Measurements from ENCODE around the gene BRD4. TPM values are rescaled to one million over a fixed set of nuclear protein-coding genes. Genes with fewer than 3 reads are reported as not detected.

BRD4 gene
- total and polyA plus RNA-seq, 10 of the 15 experiments (the other 5 are each of a cell fraction or from before 2014, with no cell fraction given) = 5.3 to 84.4 (median 11.8) TPM

DNA sequence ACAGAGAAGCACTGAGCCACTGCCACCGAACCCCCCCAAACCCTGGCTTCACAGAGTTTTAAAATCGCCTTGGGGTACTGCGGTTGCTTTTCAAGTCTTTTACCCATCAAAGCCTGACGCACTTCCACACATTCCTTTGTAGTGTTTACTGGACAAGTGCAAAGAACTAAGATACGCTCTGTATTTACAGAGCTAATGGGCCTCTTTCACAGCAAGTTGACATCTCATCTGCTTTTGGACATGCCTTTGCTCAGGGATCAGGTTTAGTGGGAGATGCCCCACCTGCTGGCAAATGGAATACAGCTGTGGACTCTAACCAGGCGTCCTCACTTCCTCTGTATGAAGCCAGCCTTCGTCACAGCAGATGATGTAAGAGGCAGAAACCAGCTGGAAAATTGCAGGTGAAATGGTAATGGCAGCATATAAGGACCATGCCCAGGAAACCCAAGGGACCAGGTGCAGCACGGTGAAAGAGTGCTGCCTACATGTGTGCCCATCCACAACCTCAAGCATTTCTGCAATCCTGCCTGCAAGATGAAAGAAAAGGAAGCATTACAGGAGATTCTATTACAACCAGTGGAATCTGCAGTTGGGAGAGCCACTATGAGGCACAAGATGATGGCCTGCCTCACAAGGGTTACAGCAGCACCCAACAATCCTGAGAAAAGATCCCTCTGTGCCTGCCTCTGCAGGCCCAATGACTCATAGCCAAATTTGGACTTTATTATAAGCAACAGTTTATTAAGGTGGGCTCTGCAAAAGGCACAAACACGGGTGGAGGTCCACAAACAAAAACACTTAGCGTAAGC, 34.7 kb downstream of the BRD4 start:
- H3K4me2 ChIP-seq (ENCODE audit: control insufficient read depth, insufficient read depth) = no peak overlapping the region
- intact Hi-C loops (cut with micrococcal nuclease; ENCODE audit: unreplicated experiment) = no loop called here
- RAD21 ChIA-PET (ENCODE audit: unreplicated experiment) = no interaction called here

More for the DNA sequence above, 34.7 kb downstream of the BRD4 start:
- Histone ChIP-seq H3K4me1 (ENCODE audit: control insufficient read depth, insufficient read depth, low read length) (peaks cover 31% of the 10 kb centered on the region), H3K9me3 (replicated peaks; ENCODE audit: control insufficient read depth, insufficient read depth, low read length) (no peaks in the 10 kb centered on the region), H3K79me2 (ENCODE audit: control insufficient read depth, insufficient read depth, low read length) (peaks cover 92% of the 10 kb centered on the region), H4K20me1 (ENCODE audit: control insufficient read depth, insufficient read depth) (peaks cover 32% of the 10 kb centered on the region), H3K36me3 (ENCODE audit: control insufficient read depth in 2 of 2, insufficient read depth in 2 of 2, low read length in 1 of 2) (peaks cover 3 to 6% of the 10 kb centered on the region in 2 experiments; a peak in 3 of 4 replicates), H3K4me3 (no peak overlapping the region), H3K27me3 (replicated peaks in 1 of 2; ENCODE audit: control insufficient read depth in 2 of 2, insufficient read depth in 2 of 2, low read length in 1 of 2) (no peaks in the 10 kb centered on the region), H3K27ac (ENCODE audit: control insufficient read depth, insufficient read depth) (no peak overlapping the region), H2AFZ (ENCODE audit: control insufficient read depth, low read depth, low read length) (no peak overlapping the region), H3K9ac (ENCODE audit: control insufficient read depth, insufficient read depth, low read length) (no peak overlapping the region)
- in situ Hi-C loops (cut with MboI) = no loop called here
- ATAC-seq = no peak
- TF ChIP-seq, protein P1, sequence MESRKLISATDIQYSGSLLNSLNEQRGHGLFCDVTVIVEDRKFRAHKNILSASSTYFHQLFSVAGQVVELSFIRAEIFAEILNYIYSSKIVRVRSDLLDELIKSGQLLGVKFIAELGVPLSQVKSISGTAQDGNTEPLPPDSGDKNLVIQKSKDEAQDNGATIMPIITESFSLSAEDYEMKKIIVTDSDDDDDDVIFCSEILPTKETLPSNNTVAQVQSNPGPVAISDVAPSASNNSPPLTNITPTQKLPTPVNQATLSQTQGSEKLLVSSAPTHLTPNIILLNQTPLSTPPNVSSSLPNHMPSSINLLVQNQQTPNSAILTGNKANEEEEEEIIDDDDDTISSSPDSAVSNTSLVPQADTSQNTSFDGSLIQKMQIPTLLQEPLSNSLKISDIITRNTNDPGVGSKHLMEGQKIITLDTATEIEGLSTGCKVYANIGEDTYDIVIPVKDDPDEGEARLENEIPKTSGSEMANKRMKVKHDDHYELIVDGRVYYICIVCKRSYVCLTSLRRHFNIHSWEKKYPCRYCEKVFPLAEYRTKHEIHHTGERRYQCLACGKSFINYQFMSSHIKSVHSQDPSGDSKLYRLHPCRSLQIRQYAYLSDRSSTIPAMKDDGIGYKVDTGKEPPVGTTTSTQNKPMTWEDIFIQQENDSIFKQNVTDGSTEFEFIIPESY (IDR thresholded peaks at IDR 0.05) = no peak
- TF ChIP-seq SMC3 (IDR thresholded peaks at IDR 0.05; ENCODE audit: borderline replicate concordance, low read length) = no peak
- TF ChIP-seq, protein P2, sequence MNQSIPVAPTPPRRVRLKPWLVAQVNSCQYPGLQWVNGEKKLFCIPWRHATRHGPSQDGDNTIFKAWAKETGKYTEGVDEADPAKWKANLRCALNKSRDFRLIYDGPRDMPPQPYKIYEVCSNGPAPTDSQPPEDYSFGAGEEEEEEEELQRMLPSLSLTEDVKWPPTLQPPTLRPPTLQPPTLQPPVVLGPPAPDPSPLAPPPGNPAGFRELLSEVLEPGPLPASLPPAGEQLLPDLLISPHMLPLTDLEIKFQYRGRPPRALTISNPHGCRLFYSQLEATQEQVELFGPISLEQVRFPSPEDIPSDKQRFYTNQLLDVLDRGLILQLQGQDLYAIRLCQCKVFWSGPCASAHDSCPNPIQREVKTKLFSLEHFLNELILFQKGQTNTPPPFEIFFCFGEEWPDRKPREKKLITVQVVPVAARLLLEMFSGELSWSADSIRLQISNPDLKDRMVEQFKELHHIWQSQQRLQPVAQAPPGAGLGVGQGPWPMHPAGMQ (IDR thresholded peaks at IDR 0.05; ENCODE audit: borderline replicate concordance) = no peak
- no peak for TF ChIP-seq BCL11A (IDR thresholded peaks at IDR 0.05; ENCODE audit: low read depth, low read length)
- no peak for TF ChIP-seq MYC (IDR thresholded peaks at IDR 0.05; ENCODE audit: insufficient read depth, insufficient read length, insufficient replicate concordance, low read length, severe bottlenecking)
- no peak for TF ChIP-seq YBX1 (IDR thresholded peaks at IDR 0.05)
- TF ChIP-seq, protein P3, sequence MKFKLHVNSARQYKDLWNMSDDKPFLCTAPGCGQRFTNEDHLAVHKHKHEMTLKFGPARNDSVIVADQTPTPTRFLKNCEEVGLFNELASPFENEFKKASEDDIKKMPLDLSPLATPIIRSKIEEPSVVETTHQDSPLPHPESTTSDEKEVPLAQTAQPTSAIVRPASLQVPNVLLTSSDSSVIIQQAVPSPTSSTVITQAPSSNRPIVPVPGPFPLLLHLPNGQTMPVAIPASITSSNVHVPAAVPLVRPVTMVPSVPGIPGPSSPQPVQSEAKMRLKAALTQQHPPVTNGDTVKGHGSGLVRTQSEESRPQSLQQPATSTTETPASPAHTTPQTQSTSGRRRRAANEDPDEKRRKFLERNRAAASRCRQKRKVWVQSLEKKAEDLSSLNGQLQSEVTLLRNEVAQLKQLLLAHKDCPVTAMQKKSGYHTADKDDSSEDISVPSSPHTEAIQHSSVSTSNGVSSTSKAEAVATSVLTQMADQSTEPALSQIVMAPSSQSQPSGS (IDR thresholded peaks at IDR 0.05; ENCODE audit: low read length) = no peak
- CTCF ChIA-PET = no interaction called here
- FAIRE-seq = no peak
- SMC1A ChIA-PET (ENCODE audit: uncharacterized antibody, unreplicated experiment) = interaction anchor here (1.2 to 2.1 kb wide), 2 partner anchors 9 kb away, joined by 3 to 11 read pairs; no protein-coding TSS in a partner anchor
- no peak for DNase-seq (ENCODE audit: low read depth, low spot score)
- POLR2A ChIA-PET = interaction anchor here (0.5 kb wide), 1 partner anchor 18 kb away, joined by 7 read pairs; no protein-coding TSS in a partner anchor
- no TSS peak for BruUV-seq (replicated peaks)
- 59% methylated on average over 10 of the region's 10 CpGs for WGBS (ENCODE audit: insufficient coverage, insufficient replicate concordance, low lambda C conversion rate, missing lambda C conversion rate)
